Tongue (tissue), 2 donors: Measurements from ENCODE around the gene DPM2. TPM values are rescaled to one million over a fixed set of nuclear protein-coding genes. Genes with fewer than 3 reads are reported as not detected.

ENCODE experiments used
- DNase-seq: peaks from one replicate; pipeline ENCODE4 v3.0.0-alpha.2; 2015
- total RNA-seq: library from RNA; depleted of rRNA; stranded (reverse); fragments of >200 nt; gene quantifications from one replicate; pipeline ENCODE4 v1.2.3, GENCODE V29; 2014

Gene DPM2
- total RNA-seq, 1 donor from 2014 or later = 11.6 TPM

DNA sequence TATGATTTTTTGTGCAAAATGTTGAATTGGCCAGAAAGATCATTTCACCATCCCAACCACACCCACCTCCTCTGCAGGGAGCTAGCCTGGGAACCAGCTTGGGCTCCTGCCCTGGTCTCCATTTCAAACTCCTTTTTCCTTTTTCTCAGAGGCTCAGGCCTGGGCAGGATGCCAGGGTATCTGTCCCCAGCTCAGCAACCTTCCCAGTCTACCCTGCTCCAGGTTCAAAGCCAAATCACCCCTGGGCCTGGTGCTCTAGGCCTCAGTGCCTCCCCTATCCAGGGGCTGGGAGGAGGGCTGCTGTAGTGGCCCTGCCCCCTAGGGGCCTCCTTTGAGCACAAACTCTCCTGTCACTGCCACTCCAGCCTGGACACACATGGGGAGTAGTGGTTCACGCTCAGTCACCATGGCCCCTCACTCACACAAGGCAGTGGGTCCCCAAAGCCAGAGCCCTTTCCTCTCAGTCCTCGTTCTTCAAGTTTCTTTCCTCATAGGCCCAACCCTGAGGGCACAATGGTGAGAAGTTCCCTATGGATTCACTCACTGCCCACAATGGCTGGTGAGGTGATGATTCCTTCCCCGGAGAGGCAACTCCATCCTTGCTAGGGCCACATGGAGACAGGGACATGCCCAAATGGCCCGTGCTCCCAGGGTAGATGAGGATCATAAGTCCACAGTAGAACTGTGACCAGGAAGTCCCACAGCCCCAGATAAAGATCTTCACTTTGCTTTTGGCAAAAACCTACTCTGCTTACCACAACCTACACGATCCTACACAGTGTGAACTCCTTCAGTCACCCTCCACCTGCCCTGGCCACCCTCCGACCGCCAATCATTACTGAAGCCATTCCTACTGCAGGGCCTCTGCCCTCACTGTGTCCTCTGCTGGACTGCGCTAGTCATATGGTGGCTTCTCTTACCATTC lies 19.2 kb downstream of the DPM2 start:
- DNase-seq = no peak

DNA sequence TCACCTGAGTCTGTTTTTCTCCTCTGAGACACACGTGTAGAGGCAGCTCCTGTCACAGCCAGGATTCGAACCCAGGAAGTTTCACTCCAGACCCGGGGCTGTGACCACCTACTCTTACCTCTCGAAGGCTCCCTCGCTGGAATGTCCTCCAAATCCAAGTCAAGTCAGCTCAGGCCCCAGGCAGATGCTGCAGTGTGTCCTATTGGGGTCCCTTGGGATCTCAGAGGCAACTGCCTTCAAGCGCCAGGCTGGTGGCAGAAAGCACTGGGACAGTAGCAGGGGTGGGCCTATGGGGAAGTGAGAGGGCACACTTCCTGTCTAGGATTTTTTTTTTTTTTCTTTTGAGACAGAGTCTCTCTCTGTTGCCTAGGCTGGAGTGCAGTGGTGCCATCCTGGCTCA lies 20.1 kb downstream of the DPM2 start:
- no peak for DNase-seq

DNA sequence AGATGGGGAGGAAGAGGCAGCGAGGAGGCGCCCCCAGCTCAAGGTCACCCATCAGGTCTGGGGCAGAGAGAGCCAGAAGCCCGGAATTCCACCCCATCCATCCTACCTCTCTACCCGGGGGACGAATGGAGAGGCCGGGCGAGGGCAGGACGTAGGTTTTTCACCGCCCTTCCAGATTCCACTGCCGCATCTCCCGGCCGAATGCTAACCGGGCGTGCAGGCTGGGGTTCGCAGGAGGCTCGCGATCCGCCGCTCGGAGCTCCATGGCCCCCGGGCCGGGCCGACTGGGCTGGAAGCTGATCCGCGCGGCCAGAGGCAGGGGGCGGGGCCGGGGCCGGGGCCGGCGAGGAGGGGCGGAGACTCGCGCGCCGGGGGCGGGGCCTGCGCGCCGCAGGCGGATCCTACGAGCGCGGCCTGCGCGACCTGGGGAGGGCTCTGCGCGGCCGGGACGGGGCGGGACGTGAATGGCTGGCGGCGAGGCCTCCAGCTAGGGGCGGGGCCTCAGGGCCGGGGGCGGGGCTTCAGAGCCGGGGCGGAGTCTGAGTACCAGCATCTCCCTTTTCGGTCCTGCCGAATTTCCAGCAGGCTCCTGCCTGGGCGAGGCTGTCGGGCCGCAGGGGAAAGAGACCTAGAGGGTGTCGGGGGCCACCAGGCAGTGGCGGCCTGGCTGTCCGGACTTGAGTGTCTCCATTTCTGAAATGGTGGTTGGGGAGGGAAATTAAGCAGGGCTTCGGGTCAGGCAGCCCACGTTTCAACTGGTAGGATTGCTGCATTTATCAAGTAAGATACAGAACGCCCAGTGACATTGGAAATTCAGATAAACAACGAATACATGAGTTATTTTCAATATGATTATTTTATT lies 20.7 kb downstream of the DPM2 start, which contains the start of gene ST6GALNAC4:
ST6GALNAC4 (minus strand) TSS at position 322 of the 862 bp plus-strand sequence. CDS start 622 bp downstream, outside the sequence.
- DNase-seq = peak; percentile 96

DNA sequence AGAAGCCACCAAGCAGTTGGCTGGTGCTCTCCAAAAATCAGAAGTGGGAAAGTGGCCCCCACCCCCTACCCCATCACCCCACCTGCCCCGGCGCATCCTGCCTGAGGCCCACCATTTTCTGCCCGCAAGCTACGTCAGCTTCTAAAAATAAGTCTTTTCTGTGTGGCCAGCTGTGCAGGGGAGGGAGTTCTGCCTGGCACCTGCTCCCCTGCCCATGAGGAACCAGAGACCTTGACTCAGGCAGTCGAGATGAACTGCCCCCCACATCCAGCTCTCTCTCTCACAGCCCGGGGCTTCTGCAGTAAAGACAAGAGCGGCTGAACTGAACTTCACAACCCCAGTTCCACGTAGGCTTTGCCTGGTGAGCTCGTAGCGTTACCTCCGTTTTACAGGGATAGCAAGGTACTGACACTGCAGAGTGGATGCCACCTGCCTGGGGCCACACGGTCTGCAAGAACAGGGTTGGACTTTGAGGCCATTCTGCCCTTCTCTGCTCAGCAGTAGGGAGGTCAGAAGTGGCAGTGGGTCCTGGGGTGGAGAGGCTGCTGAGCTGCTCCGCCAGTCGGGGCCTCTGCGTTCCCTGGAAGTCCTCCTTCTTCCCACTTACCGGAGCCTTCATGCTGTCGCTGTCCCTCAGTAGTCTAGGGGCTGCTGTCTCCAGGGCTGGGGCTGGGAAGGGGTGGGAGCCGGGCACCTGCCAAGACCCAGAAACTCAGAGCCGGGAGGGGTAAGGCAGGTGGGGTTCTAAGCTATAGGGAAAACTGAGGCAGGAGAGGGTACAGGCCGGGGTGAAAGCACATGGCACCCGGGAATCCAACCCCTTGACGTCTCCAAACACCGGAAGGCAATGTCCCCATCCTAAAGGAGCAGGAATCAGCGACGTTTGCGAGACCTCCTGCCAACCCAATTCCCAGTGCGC lies 21.6 kb downstream of the DPM2 start:
- DNase-seq = peak; percentile 65

DNA sequence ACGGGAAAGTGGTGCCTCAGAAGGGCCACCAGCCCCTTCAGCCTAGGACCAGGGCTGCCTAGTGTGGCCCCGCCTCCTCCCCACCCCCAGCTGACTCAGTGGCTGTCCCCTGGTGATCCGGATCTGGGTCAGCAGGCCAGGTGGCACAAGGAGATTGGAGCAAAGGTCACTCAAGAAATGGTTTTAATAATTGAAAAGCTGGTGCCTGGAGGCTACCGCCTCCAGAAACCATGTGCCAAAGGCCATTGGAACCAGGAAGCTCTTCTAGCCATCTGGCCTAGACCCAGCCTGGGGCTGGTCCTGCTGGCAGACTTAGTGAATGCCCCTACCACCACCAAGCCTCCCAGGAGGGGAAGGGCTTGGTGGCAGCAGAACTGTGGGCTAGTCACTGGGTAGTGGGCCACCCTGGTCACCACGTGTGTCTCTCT lies 22.3 kb downstream of the DPM2 start:
- no peak for DNase-seq

DNA sequence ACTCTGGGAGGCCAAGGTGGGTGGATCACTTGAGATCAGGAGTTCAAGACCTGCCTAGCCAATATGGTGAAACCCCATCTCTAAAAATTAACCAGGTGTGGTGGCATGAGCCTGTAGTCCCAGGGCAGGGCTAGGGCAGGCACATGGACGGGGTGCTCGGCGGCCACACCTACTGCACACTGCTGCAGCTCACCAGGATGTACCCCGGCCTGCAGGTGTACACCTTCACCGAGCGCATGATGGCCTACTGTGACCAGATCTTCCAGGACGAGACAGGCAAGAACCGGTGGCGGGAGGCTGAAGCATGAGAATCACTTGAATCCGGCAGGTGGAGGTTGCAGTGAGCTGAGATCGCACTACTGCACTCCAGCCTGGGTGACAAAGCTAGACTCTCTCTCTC lies 24.0 kb downstream of the DPM2 start:
- no peak for DNase-seq

DNA sequence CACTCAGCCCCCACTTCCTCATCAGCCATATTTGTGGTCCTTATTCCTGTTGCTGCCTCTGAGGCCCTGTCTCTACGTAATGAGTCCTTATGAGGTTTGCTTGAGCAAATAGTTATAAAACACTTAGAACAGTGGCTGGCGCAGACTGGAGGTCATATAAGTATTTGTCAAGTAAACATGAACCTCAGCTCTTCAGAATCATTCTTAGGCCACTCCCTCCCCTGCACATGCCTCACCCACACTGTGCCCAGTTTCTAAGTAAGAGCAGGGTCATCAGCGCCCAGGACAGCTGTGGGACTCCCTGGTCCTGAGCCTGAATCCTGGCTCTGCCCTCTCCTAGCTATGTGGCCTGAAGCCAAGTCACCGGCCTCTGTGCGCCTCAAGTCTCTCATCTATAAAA lies 24.8 kb downstream of the DPM2 start:
- no peak for DNase-seq

DNA sequence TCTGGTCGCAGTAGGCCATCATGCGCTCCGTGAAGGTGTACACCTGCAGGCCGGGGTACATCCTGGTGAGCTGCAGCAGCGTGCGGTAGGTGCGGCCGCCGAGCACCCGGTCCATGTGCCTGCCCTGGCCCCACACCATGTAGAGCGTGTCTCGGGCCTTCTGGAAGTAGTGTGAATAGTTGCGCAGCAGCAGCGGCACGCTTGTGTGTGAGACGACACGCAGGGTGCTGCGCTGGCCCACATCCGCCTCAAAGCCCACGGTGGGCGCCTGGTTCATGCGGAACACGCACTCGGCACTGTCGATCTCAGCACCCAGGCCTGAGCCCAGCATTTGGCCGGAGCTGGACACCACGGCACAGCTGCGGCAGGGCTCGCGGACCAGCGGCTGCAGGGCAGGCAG lies 25.4 kb downstream of the DPM2 start:
- no peak for DNase-seq

DNA sequence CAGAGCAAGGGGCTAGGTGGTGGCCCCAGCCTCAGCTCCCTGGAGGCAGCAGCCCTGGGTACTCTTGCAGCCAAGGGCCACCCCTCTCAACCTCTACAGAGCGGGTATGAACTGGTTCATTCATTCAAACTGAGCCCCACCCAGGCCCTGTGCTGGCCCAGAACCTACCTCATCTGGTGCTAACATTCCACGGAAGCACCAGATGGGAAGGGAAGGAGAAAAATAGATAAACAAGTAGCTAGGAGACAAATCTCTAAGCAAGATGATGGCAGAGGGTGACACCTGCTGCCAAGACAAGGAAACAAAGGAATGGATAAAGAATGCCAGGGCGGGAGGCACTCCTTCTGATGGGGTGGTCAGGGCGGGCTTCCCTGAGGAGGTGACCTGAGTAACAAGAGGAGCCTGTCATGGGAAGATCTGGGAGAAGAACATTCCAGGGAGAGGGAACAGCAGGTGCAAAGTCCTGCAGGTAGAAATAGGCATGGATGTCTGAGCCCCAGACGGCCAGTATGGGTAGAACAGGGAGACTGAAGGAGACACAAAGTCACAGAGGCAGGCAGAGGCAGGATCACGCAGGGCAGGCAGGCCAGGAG lies 26.9 kb downstream of the DPM2 start:
- DNase-seq = no peak

DNA sequence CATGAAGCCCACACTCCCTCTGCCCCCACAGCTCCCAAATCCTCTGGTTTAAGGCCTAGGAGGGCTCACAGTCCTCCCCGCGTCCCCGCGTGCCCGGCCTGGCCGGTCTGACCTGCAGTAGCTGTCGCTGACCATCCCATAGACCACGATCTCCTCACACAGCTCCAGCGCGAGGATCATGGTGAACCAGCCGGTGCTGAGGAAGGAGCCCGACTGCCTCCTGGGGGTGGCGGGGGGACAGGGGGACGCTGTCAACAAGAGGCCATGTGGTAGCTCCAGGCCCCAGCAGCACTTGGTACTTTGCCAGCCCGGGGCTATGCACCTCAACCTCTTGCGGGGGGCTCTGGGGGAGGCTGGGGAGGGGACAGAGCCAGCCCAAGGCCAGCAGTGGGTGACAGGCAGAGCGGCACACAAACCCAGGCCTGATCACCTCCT lies 27.8 kb downstream of the DPM2 start:
- DNase-seq = no peak

DNA sequence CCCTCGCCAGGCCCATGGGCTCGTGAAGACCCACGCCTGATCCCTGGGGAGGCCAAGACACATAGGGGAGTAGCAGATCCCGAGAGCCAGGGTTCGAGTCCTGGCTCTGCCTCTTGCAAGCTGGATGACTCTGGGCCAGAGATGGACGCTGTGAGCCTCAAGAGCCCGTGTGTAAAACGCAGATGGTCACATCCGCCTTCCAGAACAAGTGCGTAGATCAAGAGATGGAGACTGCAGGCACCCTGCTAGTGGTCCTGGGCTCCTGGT lies 29.1 kb downstream of the DPM2 start:
- DNase-seq = no peak

DNA sequence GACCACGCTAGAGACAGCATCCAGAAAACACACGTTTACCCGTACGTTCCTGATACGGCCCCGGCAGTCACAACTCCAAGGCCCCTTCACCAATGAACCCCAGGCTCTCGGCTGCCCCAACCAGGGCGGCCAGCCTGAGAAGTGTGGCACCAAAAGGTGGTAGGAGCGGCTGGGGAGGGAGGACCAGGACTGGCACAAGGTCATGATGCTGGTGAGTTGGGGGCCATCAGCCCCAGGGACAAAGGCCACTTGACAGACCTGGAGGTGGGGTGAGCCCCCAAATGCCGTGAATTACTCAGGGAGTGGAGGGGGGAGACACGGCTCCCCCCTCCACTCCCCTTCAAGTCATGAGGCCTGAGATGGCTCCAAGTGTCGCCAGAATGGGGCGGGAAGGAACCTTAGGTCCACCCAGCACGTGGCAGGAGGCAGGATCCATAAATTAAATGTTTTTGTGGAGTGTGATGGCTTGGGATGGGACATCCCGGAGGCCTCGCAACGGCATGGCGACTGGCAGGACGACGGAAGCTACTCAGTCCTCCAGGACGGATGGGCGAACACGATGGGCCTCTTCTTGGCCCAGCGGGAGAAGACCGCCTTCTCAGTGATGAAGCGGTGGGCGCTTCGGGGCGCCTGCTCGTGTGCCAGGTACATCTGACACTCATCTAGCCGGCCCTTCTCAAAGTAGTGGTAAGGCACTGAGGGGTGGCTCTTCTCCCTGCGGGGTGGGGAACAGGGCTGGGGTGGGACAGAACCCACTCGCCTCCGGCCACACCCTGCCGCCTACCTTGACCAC lies 29.6 kb downstream of the DPM2 start:
- DNase-seq = no peak

DNA sequence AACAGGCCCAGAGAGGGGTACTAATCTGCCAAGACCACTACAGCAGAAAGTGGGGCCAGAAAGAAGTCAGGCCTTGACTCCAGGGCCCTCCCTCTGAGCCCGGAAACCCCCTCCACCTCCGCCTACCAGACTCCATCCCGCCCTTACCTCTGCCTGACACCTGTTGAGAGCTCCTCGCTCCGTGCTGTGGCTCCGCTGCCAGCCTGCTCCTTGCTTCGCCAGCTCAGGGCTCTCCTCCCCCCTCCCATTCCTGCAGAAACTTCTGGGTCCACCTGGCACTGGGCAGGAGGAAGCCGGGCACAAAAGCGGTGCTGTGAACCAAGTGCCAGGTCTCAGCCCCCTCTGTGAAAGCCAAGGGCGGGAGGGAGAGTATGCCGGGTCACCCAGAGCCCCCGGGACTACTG lies 31.9 kb downstream of the DPM2 start:
- DNase-seq = no peak

DNA sequence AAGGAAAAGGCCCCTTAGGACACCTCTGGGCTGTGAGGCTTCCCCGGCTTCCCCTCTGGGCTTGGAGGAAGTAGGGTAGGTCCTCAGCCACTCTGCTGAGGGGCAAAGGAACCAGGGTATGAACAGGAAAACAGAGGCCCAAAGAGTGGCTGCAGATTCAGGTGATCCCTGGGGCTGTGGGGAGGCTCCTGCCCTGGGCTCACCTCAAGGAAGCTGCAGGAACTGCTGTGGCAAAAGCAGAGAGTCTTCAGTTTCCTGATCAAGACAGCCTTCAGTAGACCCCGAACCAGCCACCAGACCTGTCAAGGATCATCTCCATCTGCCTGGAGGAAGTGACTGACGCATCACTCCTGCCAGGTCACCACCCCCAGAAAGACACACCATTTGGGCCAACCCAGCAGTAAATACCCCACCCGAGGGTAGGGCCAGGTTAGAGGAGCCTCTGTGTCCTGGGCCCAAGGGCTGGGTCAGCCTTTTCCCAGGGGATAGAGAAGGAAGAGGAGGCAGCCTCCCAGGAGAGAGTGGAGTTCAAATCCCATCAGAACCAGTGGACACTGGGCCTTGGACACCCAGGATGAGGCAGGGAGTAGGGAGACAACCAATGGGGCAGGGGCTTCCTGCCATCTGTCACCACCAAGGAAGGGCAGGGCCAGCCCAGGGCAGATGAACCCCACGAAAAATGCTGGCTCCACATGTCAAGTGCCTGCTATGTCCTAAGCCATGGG lies 32.5 kb downstream of the DPM2 start:
- DNase-seq = no peak

DNA sequence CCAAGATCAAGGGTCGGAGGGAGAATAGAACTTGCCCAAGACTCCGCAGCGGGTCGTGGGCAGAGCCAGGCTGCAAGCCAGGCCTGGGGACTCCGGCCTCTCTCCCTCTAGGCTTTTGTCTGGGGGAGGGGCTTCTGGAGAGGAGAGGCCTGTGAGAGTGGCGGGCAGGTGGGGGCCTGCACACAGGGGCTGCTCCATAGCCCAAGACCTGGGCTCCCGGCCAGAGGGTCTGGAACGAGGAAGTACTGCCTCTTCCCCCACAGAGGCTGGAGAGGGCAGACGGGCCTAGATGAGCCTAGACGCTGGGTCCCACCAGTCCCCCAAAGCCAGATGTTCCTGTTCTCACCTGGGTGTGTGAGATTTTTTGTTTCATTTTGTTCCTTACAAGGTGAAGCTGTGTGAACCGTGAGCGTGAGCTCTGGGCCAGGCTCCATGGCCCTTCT lies 33.1 kb downstream of the DPM2 start:
- peak; percentile 83 for DNase-seq

DNA sequence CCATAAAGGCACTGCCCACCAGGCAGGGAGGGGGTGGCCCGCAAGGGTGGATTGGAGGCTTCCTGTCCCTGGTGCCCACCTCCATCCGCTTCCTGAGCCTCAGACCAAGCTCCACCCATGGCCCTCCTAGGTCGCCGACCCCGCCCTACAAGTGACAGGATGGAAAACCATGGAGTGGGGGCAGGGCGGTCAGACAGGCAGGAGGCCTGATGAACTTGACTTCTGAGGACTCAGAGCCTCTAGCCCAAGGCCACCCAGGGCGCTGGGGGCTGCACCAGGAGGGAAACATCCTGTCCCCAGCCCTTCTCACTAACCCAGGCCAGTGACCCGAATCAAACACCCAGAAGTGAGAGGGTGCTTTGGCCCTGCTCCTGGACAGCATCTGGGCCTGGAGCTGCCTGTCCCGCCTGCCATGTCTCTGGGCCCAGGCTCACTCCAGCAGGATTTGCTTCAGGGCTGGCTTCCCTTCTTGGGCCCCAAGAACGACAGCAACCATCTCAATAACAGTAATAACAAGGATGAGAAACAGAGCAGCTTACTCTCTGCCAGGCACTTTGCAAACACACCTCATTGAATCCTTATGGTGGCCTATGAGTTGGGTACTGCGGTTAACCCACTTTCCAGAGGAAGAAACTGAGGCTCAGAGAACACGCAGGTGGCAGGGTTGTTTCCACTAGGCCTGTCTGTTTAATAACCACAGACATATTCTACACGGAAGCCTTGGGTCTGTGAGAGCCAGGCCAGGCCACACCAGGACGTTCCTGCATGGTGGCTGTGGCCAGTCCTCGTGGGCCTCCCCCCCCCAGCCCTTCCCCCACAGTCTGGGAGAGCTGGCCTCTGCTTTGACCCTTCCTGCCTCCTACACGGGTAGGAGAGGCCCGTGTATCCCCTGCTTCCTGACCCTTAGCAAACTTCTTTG lies 33.8 kb downstream of the DPM2 start:
- DNase-seq = peak; percentile 54

DNA sequence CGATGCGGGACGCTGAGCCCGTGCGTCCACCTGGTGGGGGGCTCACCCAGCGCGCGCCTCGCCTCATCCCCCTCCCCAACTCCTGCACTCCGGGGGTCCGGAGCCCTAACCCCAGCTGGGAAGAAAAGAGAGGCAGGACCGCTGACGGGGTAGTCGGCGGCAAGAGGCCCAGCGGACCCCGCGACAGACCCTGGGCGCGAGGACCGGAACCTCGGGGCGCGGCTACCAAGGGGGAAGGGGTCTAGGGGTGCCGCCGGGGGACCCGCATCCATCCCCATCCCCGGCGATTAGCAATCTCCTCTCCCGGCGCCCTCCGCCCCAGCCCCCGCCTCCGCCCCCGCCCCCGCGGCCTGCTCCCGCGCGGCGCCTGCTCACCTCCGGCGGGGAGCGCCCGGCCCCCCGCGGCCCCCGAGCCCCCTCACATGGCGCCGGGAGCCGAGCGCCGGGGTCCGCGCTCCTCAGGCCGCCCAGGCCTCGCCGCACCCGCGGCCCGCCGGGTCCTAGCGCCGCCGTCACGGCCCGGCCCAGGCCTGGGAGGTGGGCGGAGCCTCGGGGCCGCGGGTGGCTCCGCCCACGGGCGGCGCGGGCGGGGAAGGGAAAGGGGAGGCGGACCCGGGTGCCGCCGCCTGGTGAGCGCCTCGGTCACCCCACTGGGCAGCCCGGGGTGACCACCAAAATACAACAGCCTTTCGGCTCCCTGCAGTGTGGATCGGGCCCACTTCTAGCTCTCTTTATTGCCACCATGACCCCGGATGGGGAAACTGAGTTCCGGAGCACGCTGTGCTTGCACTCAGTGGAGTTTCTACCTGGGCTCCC lies 38.3 kb downstream of the DPM2 start, which contains the start of gene ST6GALNAC6:
ST6GALNAC6 (minus strand) TSS at position 476 of the 816 bp plus-strand sequence. CDS start 1,622 bp downstream, outside the sequence.
- DNase-seq = peak; percentile 86
